Naive thymus-derived CD8-positive, alpha-beta T cell (primary cell): ENCODE data around the gene PXN. TPM values are rescaled to one million over a fixed set of nuclear protein-coding genes. Genes with fewer than 3 reads are reported as not detected.
"Not testable (repeated sequence)": the region's sequence is repeated elsewhere in the genome, so short reads cannot be mapped to it uniquely, and the experiment has no call there.

Source experiments
- ATAC-seq, 2 donors: fragments of 150-1000 bp; cut with Tn5 transposase in 1 of 2; sonication (Bioruptor Pico), chemical (Tn5 transposase) in 1 of 2; 1 replicate in 1 of 2; 2 replicates in 1 of 2; pipeline ENCODE4 v1.10.0; 2021; ENCODE audit warnings: mild to moderate bottlenecking in 2 of 2, moderate library complexity in 2 of 2
- POLR2A ChIA-PET: fragments of 350-600 bp; sonication (Branson Sonifier 250); formaldehyde crosslinking; loops from one replicate; lab custom pipeline; 2021; ENCODE audit warnings: antibody characterized with exemption; lab: Charles Lee
- DNase-seq, 10 donors: peaks; one replicate each; pipeline versions ENCODE4 v3.0.0 to v3.0.0-alpha.2; 2020 to 2022
- H3K27ac Mint-ChIP-seq, 10 donors: one replicate each; pipeline ENCODE4 v1.8.0; 2020 to 2022; ENCODE audit warnings: mild to moderate bottlenecking in 10 of 10, mixed read lengths in 10 of 10, moderate library complexity in 4 of 10, inconsistent platforms in 1 of 10
- H3K27me3 Mint-ChIP-seq, 5 donors: one replicate each; pipeline ENCODE4 v1.8.0; 2021 to 2022; ENCODE audit warnings: mixed read lengths in 5 of 5
- H3K36me3 Mint-ChIP-seq, 3 donors: one replicate each; pipeline ENCODE4 v1.8.0; 2020 to 2022; ENCODE audit warnings: mixed read lengths in 3 of 3, mild to moderate bottlenecking in 2 of 3, inconsistent platforms in 1 of 3
- H3K4me1 Mint-ChIP-seq, 4 donors: one replicate each; pipeline ENCODE4 v1.8.0; 2021 to 2022; ENCODE audit warnings: mixed read lengths in 4 of 4
- H3K4me3 Mint-ChIP-seq, 10 donors: one replicate each; pipeline ENCODE4 v1.8.0; 2020 to 2022; ENCODE audit warnings: mild to moderate bottlenecking in 10 of 10, mixed read lengths in 10 of 10, moderate library complexity in 6 of 10, inconsistent platforms in 1 of 10
- H3K9me3 Mint-ChIP-seq, 9 donors: one replicate each; pipeline ENCODE4 v1.8.0; 2020 to 2022; ENCODE audit warnings: mixed read lengths in 9 of 9, mild to moderate bottlenecking in 3 of 9, inconsistent platforms in 1 of 9, moderate library complexity in 1 of 9
- polyA plus RNA-seq, 3 donors: library from polyadenylated mRNA; unstranded; fragments of 300-500 nt; fragmentation: Illumina TruSeq; gene quantifications; one replicate each; pipeline ENCODE4 v1.2.3, GENCODE V29; 2021
- total RNA-seq, 8 experiments: library from RNA in 2 of 8; stranded (reverse) in 2 of 8; gene quantifications; one replicate each; pipeline ENCODE4 v1.2.3 and lab custom pipeline; 2021 to 2026

Gene PXN
- total and polyA plus RNA-seq, 5 experiments from 2014 or later, result 64.3 to 96.6 (median 93.9) TPM

DNA sequence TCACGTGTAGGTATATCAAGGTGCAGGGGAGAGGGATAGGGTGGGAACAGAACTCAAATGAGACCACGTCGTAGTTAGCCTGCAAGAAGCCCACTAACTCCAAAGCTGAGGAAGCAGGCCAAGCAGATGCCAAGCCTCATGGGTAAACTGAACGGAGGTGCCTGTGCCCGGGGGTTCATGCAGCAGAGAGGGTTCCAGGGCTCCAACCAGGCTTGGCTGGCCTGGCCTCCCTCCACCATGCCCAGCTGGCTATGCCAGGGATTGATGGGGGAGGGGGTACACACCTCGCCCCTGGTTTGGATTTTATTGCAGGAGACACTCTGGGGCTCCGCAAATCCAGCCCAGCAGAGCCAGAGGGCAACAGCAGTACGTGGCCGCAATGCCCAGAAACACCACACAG lies 27.3 kb downstream of the PXN start:
- POLR2A ChIA-PET, result interaction anchor here (0.7 to 6.8 kb wide), 8 partner anchors 10 to 64 kb away, joined by 3 to 42 read pairs (median 6); partner anchors contain the start of genes PXN, RNU4-2 and SIRT4

DNA sequence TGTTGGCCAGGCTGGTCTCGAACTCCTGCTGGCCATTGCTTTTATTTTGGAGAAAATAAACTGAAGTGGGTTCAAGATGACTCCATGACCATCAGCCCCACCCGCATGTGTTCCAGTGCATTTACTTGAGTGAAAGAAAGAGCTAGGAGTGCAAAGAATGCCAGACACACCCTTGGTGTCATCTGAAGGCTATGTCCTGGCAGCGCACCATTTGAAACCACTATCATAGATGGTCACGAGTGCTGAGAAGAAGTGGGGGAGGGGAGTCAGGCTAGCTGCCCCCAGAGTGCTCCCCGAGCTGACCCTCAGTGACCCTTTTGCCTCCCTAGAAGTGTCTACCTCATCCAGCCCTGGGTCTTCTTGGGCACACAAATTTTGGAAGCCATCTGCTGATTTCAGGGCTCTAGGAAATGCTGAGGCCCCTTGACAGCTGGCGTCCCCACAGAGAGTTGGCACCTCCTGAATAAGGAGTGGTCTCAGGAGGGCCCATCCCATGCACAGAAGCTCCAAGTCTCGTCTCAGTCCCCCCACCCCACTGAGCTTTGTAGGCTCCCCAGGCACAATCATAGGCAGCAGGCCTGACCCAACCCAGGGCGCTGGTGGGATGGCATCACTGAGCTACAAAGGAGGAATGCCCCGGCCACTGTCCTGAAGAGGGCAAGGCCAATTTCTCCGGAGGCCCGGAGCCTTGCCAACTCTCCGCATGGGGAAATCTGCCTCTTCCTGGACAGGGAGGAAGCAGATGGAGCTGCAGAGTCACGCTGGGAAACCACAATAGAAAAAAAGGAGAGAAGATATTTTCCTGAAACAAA lies 28.0 kb downstream of the PXN start:
- POLR2A ChIA-PET, result interaction anchor here (0.6 to 6.8 kb wide), 9 partner anchors 9 to 87 kb away, joined by 3 to 42 read pairs (median 7); partner anchors contain the start of genes PXN, RNU4-2 and SIRT4
- Mint-ChIP-seq H3K27me3 (no peaks in the 10 kb centered on the region), H3K4me1 (peaks cover 39 to 96% (median 87%) of the 10 kb centered on the region in 4 donors), H3K36me3 (peaks cover 0 to 7% (median 0%) of the 10 kb centered on the region in 3 donors), H3K9me3 (no peaks in the 10 kb centered on the region), H3K4me3 (peak overlapping the region in 7 of 10 donors; percentile 4 to 78 (median 25)), H3K27ac (peak overlapping the region in 9 of 10 donors; percentile 15 to 80 (median 63))
- ATAC-seq (no peak), DNase-seq (no peak)

More for the DNA sequence above, 27.3 kb downstream of the PXN start:
- H3K9me3 Mint-ChIP-seq, result no peaks in the 10 kb centered on the region
- H3K27ac Mint-ChIP-seq, result peak overlapping the region in 7 of 10 donors; percentile 12 to 78 (median 61)
- DNase-seq, result no peak
- H3K4me1 Mint-ChIP-seq, result peaks cover 37 to 96% (median 86%) of the 10 kb centered on the region in 4 donors
- no peaks in the 10 kb centered on the region for H3K27me3 Mint-ChIP-seq
- peaks cover 0 to 9% (median 0%) of the 10 kb centered on the region in 3 donors for H3K36me3 Mint-ChIP-seq
- no peak for ATAC-seq
- H3K4me3 Mint-ChIP-seq, result peak overlapping the region in 3 of 10 donors; percentile 23 to 44 (median 38)

DNA sequence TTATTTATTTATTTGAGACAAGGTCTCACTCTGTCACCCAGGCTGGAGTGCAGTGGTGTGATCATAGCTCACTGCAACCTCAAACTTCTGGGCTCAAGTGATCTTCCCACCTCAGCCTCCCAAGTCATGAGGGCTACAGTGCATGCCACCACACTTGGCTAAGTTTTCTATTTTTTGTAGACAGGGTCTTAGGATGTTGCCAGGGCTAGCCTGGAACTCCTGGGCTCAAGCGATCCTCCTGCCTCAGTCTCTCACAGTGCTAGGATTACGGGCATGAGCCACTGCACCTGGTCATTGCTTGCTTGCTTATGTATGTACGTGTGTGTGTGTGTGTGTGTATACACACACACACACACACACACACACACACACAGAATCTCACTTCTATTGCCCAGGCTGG lies 28.7 kb downstream of the PXN start:
- peak overlapping the region in 2 of 10 donors; percentile 68 to 75 for H3K27ac Mint-ChIP-seq
- not testable (repeated sequence) for H3K27me3 Mint-ChIP-seq, H3K36me3 Mint-ChIP-seq, H3K9me3 Mint-ChIP-seq, DNase-seq, ATAC-seq
- POLR2A ChIA-PET, result interaction anchor here (0.7 to 6.8 kb wide), 4 partner anchors 16 to 243 kb away, joined by 6 to 42 read pairs (median 12); partner anchors contain the start of genes PXN and RNU4-2
- H3K4me1 Mint-ChIP-seq, result peaks cover 43 to 96% (median 89%) of the 10 kb centered on the region in 4 donors
- peak overlapping the region in 1 of 10 donors; percentile 25 for H3K4me3 Mint-ChIP-seq

DNA sequence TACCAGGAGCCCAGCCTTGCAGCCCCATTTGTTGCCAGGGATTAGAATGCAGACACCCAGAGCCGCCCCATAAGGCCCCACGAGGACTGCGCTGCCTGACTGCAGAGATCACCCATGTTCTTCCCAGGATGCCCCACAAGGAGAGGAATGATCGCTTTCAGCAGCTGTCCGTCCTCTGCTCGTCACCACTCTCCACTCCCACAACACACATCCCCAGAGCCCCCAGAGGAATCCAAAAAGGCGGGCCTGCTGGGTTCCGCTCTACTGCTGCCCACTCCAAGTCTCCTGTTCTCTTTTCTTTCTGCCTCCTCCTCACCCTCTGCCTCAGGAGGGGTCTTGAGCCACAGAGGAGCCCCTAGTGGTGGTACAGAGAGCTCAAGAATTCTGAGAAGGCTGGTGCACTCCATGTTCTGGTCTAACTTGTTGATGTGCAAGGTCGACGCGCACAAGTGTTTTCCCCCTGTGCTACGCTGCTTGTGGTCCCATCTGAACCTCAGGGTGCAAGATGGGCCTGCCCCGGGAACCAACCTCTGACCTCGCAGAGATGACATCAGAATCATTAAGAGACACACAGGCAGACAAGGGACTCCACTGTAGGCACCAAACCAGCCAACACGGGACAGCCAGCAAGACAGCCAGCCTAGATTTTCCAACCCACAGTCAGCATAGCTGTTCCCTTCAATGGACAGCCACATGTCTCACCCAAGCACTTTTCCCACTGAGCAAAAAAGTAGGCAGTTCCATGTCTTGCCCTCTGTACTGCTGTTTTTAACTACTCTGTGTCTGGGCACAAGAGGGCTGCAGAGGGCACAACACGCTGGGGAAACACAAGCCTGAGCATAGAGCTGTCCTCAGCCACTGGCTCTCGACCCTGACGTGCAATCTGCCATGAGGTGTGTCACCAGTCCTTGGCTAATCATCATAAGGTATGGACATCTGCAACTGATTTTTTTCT lies 29.9 kb downstream of the PXN start:
- H3K4me3 Mint-ChIP-seq, result peak overlapping the region in 6 of 10 donors; percentile 25 to 62 (median 39)
- no peaks in the 10 kb centered on the region for H3K27me3 Mint-ChIP-seq
- peaks cover 42 to 96% (median 89%) of the 10 kb centered on the region in 4 donors for H3K4me1 Mint-ChIP-seq
- no peaks in the 10 kb centered on the region for H3K9me3 Mint-ChIP-seq
- no peaks in the 10 kb centered on the region for H3K36me3 Mint-ChIP-seq
- POLR2A ChIA-PET, result interaction anchor here (1.0 to 6.8 kb wide), 5 partner anchors 16 to 56 kb away, joined by 4 to 42 read pairs (median 7); partner anchors contain the start of genes PXN, RNU4-2 and RPLP0
- H3K27ac Mint-ChIP-seq, result peak overlapping the region; percentile 66 to 95 (median 85)
- ATAC-seq (peak; percentile 34 to 40), DNase-seq (no peak)

DNA sequence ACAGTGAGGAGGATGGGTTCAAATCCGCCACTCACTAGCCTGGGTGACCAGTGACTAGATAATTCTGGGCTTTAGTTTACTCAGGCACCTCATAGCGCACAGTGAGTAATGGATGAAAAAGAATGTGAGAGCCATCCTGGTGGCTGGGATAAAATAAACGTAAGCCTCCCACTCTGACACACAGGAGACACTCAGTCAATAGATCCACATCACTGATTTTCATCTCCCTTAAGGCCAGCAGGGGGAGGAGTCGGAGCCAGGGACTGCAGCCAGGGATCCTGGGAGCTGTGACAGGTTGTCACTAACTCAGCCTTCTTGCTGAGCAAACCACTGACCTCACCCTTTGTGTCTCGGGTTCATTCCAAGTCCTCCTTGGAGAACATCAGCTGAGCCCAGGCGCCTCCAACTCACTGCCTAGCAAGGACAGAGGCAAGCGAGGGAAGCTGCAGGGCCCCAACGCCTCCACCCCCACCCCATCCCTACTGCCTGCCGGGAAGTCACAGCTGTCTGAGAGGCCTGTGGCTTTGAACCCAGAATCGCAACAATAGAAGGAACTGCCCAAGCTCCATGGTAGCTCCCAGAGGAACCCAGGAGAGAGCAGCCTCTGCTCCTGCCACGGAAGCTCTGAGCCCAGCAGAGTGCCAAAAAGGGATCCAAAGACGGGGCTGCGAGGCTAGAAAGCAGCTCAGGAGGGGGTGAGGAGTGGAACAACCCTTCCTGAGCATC lies 30.7 kb downstream of the PXN start:
- Mint-ChIP-seq H3K36me3 (no peaks in the 10 kb centered on the region), H3K27ac (peak overlapping the region; percentile 50 to 95 (median 78)), H3K9me3 (no peaks in the 10 kb centered on the region), H3K4me3 (peak overlapping the region in 2 of 10 donors; percentile 18 to 20), H3K27me3 (no peaks in the 10 kb centered on the region), H3K4me1 (peaks cover 42 to 96% (median 88%) of the 10 kb centered on the region in 4 donors)
- POLR2A ChIA-PET, result interaction anchor here (1.6 to 10.4 kb wide), 5 partner anchors 16 to 57 kb away, joined by 4 to 211 read pairs (median 12); partner anchors contain the start of genes PXN, RNU4-2 and RPLP0
- ATAC-seq (no peak), DNase-seq (no peak)

DNA sequence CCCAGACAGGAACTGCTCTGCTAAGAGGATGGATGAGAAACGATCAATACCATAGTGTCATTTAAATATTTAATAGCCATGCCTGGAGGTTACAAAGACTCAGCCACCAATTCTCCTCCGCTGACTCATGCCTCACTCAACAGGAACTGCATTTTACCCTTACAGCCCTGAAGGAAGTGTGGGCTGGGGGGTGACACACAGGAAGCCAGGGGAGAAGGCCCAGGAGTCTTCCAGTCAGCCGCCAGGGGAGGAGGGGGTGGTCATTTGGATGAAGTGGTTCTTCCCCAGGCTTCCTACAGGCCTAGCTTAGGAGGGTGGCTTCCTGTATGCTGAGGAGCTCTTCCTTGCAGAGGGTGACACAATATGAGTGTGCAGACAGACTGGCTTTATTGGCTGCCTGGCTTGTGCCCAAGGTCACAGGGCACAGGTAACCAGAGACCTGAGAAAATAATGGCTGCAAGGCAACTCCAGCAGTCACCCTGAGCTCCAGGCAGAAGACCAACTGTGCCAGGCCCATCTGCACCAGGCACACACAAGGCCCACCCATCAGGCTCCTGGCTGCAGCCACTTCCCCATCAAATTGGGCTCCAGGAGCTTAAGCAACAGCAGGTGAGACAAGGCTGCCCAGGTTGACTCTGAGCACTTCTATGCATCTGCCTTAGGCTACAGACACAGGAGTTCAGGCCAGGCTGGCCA lies 34.1 kb downstream of the PXN start:
- POLR2A ChIA-PET, result interaction anchor here (0.7 to 10.4 kb wide), 7 partner anchors 12 to 63 kb away, joined by 4 to 211 read pairs (median 16); partner anchors contain the start of genes PXN, RNU4-1, RNU4-2 and RPLP0

DNA sequence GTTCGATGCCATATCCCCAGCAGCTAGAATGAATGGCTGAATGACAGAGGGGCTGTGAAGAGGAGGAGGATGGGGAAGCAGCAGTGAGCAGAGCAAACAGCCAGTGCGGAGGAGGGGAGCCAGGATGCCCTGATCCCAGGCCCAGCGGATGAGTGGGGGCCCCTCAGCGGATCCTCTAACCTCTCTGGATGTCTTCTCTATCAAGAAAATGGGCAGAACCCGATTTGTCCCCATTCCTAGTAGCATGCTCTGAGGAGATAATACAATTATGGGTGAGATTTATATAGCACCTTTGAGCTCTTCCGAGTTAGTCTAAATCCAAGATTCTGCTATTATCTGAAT lies 34.6 kb downstream of the PXN start:
- no peaks in the 10 kb centered on the region for H3K27me3 Mint-ChIP-seq
- ATAC-seq (no peak), DNase-seq (no peak)
- H3K4me1 Mint-ChIP-seq, result peaks cover 43 to 99% (median 92%) of the 10 kb centered on the region in 4 donors
- H3K9me3 Mint-ChIP-seq, result no peaks in the 10 kb centered on the region
- H3K4me3 Mint-ChIP-seq, result peak overlapping the region; percentile 41 to 85 (median 77)
- POLR2A ChIA-PET, result interaction anchor here (0.7 to 10.4 kb wide), 6 partner anchors 13 to 64 kb away, joined by 4 to 211 read pairs (median 54); partner anchors contain the start of genes PXN, RNU4-1, RNU4-2 and RPLP0
- H3K36me3 Mint-ChIP-seq, result peaks cover 0 to 4% (median 0%) of the 10 kb centered on the region in 3 donors
- H3K27ac Mint-ChIP-seq, result peak overlapping the region; percentile 58 to 95 (median 91)

More for the DNA sequence above, 34.1 kb downstream of the PXN start:
- H3K36me3 Mint-ChIP-seq, result no peaks in the 10 kb centered on the region
- H3K9me3 Mint-ChIP-seq, result no peaks in the 10 kb centered on the region
- ATAC-seq, result peak; percentile 60 to 66
- peak overlapping the region; percentile 58 to 95 (median 91) for H3K27ac Mint-ChIP-seq
- H3K27me3 Mint-ChIP-seq, result no peaks in the 10 kb centered on the region
- H3K4me3 Mint-ChIP-seq, result peak overlapping the region; percentile 41 to 85 (median 77)
- peak in 9 of 10 donors; percentile 38 to 75 (median 50) for DNase-seq
- H3K4me1 Mint-ChIP-seq, result peaks cover 42 to 99% (median 91%) of the 10 kb centered on the region in 4 donors

DNA sequence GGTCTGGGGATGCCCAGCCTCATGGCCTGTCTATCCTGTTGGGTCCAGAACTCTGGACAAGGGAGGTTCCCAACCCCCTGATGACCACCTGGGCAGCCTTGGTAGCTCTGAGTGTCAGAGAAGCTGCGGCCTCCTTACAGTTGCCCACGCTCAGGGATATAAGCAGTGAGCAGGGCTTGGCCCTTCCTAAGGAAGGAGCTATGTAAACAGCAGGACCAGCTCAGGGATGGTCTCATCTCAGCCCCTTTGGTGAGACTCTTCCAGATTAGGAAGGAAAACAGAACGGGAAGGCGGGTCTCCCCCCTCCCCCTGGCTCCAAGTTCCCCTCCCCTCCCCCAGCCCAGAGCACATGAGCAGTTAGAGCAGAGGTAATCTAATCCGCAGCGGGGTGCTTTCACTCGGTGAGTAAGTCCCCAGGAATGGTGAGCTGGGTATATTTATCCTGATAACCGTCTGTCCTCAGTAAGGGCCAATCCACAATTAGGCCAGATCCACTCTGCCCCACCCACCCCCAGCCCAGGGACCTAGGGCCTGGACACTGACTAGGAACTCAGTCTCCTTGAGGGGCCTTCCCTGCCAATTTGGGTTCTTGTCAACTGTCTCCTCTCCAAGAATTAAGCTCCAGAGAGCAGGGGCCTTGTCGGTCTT lies 35.1 kb downstream of the PXN start:
- DNase-seq (no peak), ATAC-seq (no peak)
- peak overlapping the region; percentile 28 to 85 (median 77) for H3K4me3 Mint-ChIP-seq
- no peaks in the 10 kb centered on the region for H3K9me3 Mint-ChIP-seq
- H3K27me3 Mint-ChIP-seq, result no peaks in the 10 kb centered on the region
- peaks cover 0 to 4% (median 0%) of the 10 kb centered on the region in 3 donors for H3K36me3 Mint-ChIP-seq
- POLR2A ChIA-PET, result interaction anchor here (0.6 to 10.4 kb wide), 8 partner anchors 13 to 64 kb away, joined by 3 to 211 read pairs (median 14); partner anchors contain the start of genes PXN, RNU4-1, RNU4-2 and RPLP0
- peaks cover 42 to 99% (median 92%) of the 10 kb centered on the region in 4 donors for H3K4me1 Mint-ChIP-seq
- peak overlapping the region; percentile 34 to 95 (median 91) for H3K27ac Mint-ChIP-seq

DNA sequence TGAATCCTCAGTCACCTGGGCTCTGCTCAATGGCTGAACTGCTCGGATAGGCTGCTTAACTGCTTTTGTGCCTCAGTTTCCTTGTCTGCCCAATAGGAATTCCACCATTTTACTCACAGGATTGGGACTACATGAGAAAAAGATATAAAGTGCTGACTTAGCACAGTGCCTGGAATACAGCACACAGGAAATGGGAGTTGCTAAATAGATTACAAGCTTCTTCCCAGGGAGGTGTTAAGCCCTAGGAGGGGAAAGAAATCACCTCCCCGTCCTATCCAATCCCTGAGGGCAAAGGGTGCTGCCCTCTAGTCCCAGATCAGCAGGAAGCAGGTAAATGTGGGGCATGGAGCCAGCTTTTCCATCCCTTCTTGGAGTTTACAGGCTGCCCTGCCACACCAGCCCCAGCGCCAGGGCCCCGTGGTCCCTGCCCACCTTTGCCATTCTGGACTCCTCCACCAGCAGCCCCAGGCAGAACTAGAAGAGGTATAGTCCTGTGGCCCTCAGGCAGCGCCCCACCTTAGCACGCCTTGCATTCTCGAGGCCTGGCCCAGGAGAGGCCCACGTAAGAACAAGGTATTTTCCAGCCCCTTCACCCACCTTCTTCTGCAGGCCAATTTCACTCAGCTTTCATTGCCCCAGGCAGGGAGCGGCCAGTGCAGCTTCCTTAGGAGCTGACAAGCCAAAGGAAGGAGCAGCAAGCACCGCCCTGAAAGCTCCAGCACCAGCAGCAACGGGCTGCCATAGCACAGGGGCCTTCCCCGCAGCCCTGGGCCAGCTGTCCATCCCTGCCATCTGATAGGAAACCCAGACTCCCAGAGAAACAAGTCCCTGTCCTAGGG lies 35.8 kb downstream of the PXN start:
- peak overlapping the region; percentile 47 to 95 (median 74) for H3K27ac Mint-ChIP-seq
- peaks cover 43 to 99% (median 92%) of the 10 kb centered on the region in 4 donors for H3K4me1 Mint-ChIP-seq
- peaks cover 0 to 4% (median 0%) of the 10 kb centered on the region in 3 donors for H3K36me3 Mint-ChIP-seq
- DNase-seq (no peak), ATAC-seq (no peak)
- H3K27me3 Mint-ChIP-seq, result no peaks in the 10 kb centered on the region
- peak overlapping the region in 5 of 10 donors; percentile 13 to 76 (median 43) for H3K4me3 Mint-ChIP-seq
- POLR2A ChIA-PET, result interaction anchor here (0.6 to 10.4 kb wide), 10 partner anchors 8 to 219 kb away, joined by 3 to 211 read pairs (median 10); partner anchors contain the start of genes PXN, RNU4-1, RNU4-2 and RPLP0
- no peaks in the 10 kb centered on the region for H3K9me3 Mint-ChIP-seq
